Amygdala (tissue), 56 donors: ENCODE results near the gene CCDC66.
A peak's percentile ranks its signal among the peaks of the same experiment; 100 is the strongest.
"Not testable (repeated sequence)": the region's sequence is repeated elsewhere in the genome, so short reads cannot be mapped to it uniquely, and the experiment has no call there.

ENCODE experiments used
- DNase-seq, 56 donors: peaks; one replicate each; lab custom pipeline; 2025; lab: John Stamatoyannopoulos, UW

CCDC66 gene

GRCh38 chr3:56556908-56557830 is at the start of gene CCDC66:
Gene CCDC66, plus strand, starts transcription at chr3:56557175. Its CDS starts 68 bp downstream, at chr3:56557243.
- DNase-seq, result peak; percentile 41 to 95 (median 88)

- DNase-seq, result no peak
Measured at GRCh38 chr3:56519641-56520040, 37.3 kb upstream of the CCDC66 start.

DNA sequence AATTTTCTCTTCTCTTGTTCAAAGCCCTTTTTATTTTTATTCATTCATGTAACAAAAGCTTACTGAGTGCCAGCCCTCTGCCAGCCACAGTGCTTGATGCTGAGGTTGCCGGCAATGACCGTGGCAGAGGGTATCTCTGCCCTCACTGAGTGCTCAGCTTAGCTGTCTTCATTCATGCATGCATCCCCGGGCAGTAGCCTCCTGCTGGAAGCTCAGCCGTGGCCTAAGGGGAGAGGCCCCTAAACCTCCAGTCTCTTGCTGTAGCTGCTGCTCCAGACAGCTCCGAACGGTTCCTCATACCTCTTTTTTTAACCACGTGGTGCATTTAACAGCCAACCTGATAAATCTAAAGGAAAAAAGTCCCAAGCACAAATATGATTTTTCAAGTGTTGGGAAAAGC is 34.6 kb upstream of the CCDC66 start:
- DNase-seq, result no peak

- no peak for DNase-seq
Measured at GRCh38 chr3:56525291-56525690, 31.7 kb upstream of the CCDC66 start.

DNA sequence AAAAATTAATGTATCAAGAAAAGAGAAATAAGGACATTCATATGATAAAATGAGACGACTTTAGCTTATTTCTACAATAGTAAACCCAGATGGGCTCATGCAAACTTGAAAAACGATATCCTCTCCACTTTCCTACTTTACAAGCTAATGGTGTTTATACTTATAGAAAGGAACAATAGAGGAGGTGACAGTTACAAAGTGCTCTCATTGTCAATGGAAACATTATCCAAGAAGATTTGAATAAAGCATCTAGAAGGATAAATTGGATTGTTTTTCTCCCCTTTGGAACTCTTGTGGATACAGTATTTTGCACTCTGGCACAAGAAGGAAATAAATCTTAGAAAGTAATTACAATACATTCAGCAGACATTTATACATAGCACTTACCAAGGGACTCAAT is 20.2 kb upstream of the CCDC66 start:
- no peak for DNase-seq

DNA sequence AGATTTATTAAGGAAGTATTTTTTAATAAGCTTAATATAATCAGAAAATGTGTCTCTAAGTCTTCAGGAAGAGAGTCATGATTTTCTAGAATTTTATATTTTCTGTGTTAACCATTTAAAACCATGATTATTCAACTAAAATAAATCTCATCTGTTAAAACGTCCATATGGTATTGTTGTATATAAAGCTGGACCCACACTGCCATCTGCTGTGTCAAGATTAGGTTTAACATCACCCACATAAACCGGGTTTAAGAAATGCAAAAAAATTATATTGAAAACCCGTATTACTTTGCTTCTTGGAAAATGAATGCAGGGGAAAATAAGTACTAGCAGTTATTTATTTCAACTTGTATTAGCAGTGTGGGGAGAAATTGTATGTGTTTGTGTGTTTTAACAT is 9.5 kb upstream of the CCDC66 start:
- DNase-seq, result peak in 1 of 56 donors; percentile 8

DNA sequence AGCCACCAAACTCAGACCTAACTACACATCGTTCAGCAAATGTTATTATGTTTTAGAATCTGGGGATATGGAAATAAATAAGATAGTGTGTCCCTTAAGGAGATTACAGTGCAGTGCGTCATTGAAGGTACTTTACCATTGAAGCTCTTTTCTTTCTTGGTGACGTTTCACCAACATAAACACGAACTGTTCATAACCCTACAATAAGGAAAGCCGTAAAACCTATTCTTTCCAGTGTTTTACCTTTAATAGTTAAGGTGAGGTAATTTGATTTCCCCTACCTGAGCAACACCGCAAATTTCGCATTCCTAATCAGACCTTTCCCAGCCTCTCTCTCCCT is 826 bp downstream of the CCDC66 start:
- DNase-seq, result no peak

- no peak for DNase-seq
Measured at GRCh38 chr3:56573501-56573900, 16.5 kb downstream of the CCDC66 start.

- not testable (repeated sequence) for DNase-seq
Measured at GRCh38 chr3:56581941-56582340, 25.0 kb downstream of the CCDC66 start.

- not testable (repeated sequence) for DNase-seq
Measured at GRCh38 chr3:56584275-56584674, 27.3 kb downstream of the CCDC66 start.

DNA sequence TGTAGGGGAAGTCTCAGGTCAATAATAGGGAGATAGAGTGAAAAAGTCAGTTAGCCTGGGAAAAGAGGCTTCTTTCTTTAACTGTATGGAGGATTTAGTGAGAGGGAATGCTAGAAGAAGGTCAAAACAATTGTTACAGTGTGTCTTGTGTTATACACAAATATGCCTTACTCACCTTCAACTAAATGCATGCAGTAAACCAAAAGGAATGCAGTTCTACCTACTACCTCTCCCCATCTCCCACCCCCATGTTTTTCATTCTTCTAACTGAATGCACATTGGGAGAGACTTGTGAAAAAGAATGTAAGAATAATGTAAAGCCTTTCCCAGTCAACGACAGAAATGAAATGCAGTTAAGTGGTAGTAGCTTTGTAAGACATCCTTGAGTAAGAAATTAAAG is 33.8 kb downstream of the CCDC66 start:
- no peak for DNase-seq

DNA sequence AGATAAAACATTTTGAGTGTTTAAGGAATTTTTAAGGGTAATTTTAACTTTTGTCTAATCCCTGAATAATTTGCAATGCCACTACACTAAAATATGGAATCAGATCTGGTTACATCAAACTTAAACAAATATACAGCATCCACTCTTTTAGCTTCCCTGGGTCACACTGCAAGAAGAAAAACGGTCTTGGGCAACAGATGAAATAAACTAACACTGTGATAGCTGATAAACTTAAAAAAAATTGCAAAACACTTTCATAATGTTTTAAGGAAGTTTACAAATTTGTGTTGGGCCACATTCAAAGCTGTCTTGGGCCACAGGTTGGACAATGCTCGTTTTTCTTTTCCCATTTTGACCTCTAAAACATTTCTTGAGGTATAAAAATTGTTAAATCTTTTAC is 34.3 kb downstream of the CCDC66 start:
- no peak for DNase-seq

DNA sequence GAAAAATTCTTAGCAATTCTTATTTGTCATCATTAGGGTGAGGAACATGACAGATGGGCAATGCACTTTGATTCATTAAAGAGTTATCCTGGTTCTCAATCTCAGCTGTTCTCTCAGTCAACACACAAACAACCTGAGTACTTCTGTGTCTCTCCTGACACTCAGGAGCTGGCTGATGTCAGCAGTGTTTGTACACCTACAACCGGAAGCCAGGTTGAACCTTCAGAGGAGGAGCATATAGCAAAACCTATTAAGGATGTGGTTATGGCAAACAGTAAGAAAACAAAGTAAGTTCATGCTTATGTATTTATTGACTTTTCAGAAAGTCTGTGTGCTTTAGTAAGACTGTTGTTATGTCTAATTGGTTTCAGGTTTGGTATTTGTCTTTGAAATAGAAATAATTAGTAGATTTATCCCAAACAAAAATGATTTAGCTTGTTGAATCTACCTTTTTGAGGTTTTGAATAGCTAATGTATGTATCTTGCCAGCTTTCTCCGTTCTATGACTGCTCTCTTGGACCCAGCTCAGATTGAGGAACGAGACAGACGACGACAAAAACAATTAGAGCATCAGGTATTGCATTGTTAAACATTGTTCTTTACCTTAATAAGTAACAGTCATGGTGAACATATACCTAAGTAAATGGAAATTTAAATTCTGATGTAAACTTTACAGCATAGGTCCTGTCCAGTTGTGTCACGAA is 36.6 kb downstream of the CCDC66 start:
- no peak for DNase-seq

- DNase-seq, result no peak
Measured at GRCh38 chr3:56595975-56596840, 39.2 kb downstream of the CCDC66 start.

DNA sequence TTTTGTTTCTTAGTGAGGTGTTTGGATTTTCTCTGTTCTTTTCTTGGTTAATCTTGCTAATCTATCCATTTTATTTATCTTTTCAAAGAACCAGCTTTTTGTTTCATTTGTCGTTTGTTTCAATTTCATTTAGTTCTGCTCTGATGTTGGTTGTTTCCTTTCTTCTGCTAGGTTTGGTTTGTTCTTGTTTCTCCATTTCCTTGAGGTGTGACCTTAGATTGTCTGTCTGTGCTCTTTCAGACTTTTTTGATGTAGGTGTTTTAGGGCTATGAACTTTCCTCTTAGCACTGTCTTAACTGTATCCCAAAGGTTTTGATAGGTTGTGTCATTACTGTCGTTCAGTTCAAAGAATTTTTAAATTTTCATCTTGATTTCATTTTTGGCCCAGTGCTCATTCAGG is 51.5 kb downstream of the CCDC66 start:
- DNase-seq, result not testable (repeated sequence)

DNA sequence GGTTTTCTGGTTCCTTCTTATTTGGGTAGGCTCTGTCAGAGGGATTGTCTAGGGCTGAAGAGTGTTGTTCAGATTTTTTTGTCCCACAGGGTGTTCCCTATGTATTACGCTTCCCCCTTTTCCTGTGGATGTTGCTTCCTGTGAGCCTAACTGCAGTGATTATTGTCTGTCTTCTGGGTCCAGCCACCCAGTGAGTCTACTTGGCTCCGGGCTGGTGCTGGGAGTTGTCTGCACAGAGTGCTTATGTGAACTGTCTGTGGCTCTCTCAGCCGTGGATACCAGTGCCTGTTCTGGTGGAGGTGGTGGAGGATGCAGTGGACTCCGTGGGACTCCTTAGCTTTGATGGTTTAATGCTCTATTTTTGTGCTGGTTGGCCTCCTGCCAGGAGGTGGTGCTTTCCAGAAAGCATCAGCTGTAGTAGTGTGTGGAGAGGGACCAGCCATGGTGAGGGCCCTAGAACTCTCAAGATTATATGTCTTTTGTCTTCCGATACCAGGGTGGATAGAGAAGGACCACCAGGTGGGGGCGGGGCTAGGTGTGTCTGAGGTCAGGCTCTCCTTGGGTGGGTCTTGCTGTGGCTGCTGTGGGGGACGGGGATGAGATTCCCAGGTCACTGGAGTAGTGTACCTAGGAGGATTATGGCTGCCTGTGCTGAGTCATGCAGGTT is 53.8 kb downstream of the CCDC66 start:
- peak in 2 of 56 donors; percentile 13 to 47 for DNase-seq

DNA sequence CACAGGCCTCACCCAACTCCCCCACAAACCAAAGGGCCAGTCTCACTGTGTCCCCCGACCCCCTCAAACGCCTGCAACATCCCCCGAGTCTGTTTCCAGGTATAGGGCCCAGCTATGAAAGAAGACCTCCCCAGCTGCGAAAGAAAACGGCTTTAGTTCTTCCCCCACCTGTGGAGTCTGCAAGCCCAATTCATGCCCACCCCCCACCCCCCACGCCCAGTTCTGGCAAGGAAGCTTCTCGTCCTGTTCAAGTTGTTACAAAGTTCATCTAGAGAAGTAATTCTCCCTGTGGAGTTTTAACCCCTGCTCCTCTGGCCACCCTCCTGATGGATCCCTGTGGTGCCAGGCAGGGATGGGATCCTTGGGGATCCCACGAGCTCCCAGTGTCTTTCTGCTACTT is 54.4 kb downstream of the CCDC66 start:
- no peak for DNase-seq

DNA sequence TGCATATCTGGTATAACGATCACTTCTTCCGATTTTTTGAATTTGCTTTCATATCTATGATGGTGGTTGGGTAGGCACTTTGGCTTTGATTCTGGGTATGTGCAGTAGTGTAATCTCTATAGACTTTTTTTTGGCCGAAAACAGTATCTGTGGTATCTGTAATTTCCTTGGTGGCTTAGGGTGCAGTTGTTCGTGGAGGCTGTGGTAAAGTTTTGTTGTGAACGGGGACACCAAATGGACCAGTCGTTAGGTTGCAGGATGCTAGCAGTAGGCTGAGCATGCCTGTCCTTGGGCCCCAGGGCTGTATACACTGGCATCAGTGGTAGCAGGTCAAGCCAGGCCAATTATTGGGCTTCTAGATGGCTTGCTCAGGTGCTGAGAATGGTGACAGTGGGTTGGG is 55.2 kb downstream of the CCDC66 start:
- DNase-seq, result no peak

- DNase-seq, result no peak
Measured at GRCh38 chr3:56613016-56613415, 56.0 kb downstream of the CCDC66 start.

GRCh38 chr3:56616478-56617006 is 59.6 kb downstream of the CCDC66 start:
- DNase-seq, result no peak
